Esophagus squamous epithelium (tissue), 4 donors: ENCODE results near the gene DNMT3A.

Experiments
- CTCF ChIP-seq, 6 experiments: fragments of 450-650 bp in 4 of 6; fragments of 200-600 bp in 2 of 6; sonication (generic) in 2 of 6; IDR thresholded peaks; one replicate each; pipeline ENCODE4 v1.5.1; 2016 to 2019; ENCODE audit warnings: antibody characterized with exemption in 6 of 6, mild to moderate bottlenecking in 4 of 6, moderate library complexity in 4 of 6
- POLR2A ChIP-seq, 4 donors: fragments of 450-650 bp; IDR thresholded peaks; one replicate each; pipeline ENCODE4 v1.6.1; 2017; ENCODE audit warnings: antibody characterized with exemption in 4 of 4, mild to moderate bottlenecking in 4 of 4, moderate library complexity in 3 of 4

DNA sequence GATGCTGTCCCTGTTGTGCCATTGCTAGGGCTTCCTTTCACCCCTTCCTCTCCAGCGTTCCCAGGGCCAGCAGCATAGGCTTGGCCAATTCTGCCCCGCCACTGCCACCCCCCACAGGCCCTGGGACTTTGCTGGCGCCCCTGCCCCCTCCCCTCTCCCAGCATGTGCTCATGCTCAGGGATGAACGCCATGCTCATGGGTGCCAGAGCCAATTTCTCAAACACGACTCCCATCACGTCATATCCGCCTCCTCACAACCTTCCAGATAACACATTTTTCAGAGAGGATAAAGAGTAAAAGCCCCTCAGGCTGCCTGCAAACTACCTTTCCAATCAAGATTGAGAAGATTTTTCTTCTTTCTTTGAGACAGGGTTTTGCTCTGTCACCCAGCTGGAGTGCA is 48.6 kb downstream of the DNMT3A start:
- TF ChIP-seq CTCF (IDR thresholded peaks at IDR 0.05) (no peak), POLR2A (IDR thresholded peaks at IDR 0.05) (no peak)
